ENCODE results near the gene CDON.

Gene CDON

DNA sequence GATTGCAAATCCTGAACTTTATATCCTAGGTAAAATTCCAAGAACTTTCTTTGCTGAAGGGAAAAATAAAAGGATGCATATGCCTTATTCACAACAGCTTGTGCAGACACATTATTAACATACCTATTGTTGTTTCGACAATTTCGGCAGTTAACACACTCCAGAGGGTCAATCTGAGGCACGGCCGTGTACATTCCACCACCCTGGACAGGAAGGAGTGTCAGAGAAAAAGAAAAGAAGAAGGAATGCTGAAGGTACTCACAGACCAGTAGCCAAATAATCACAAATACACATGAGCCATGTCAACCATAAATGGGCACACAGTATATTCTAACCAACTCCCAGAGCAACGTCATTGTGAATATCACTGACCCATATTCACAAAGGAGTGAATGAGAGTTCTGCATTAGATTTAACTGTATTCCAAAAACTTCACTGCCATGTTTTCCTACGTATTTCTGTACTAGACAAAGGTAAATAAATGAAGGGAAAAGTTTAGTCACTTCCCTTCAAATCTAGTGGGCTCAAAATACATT lies 84.4 kb downstream of the CDON start:
- no peak overlapping the region for H3K4me3 ChIP-seq (replicated peaks; ENCODE audit: insufficient read depth, low read length)
- H3K27me3 ChIP-seq (ENCODE audit: insufficient read depth, poor library complexity, severe bottlenecking) = peaks cover 3% of the 10 kb centered on the region
- H3K27ac ChIP-seq (replicated peaks) = no peak overlapping the region
- no peak for TF ChIP-seq GABPA (IDR thresholded peaks at IDR 0.05; ENCODE audit: low read depth)
- no peak for TF ChIP-seq SPI1 (IDR thresholded peaks at IDR 0.05; ENCODE audit: borderline replicate concordance, low read depth)
- no peak for TF ChIP-seq POLR2AphosphoS5 (IDR thresholded peaks at IDR 0.05; ENCODE audit: low read depth)
- TF ChIP-seq, protein P1, sequence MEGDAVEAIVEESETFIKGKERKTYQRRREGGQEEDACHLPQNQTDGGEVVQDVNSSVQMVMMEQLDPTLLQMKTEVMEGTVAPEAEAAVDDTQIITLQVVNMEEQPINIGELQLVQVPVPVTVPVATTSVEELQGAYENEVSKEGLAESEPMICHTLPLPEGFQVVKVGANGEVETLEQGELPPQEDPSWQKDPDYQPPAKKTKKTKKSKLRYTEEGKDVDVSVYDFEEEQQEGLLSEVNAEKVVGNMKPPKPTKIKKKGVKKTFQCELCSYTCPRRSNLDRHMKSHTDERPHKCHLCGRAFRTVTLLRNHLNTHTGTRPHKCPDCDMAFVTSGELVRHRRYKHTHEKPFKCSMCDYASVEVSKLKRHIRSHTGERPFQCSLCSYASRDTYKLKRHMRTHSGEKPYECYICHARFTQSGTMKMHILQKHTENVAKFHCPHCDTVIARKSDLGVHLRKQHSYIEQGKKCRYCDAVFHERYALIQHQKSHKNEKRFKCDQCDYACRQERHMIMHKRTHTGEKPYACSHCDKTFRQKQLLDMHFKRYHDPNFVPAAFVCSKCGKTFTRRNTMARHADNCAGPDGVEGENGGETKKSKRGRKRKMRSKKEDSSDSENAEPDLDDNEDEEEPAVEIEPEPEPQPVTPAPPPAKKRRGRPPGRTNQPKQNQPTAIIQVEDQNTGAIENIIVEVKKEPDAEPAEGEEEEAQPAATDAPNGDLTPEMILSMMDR (IDR thresholded peaks at IDR 0.05; ENCODE audit: insufficient read depth, low read length) = no peak
- TF ChIP-seq, protein P2, sequence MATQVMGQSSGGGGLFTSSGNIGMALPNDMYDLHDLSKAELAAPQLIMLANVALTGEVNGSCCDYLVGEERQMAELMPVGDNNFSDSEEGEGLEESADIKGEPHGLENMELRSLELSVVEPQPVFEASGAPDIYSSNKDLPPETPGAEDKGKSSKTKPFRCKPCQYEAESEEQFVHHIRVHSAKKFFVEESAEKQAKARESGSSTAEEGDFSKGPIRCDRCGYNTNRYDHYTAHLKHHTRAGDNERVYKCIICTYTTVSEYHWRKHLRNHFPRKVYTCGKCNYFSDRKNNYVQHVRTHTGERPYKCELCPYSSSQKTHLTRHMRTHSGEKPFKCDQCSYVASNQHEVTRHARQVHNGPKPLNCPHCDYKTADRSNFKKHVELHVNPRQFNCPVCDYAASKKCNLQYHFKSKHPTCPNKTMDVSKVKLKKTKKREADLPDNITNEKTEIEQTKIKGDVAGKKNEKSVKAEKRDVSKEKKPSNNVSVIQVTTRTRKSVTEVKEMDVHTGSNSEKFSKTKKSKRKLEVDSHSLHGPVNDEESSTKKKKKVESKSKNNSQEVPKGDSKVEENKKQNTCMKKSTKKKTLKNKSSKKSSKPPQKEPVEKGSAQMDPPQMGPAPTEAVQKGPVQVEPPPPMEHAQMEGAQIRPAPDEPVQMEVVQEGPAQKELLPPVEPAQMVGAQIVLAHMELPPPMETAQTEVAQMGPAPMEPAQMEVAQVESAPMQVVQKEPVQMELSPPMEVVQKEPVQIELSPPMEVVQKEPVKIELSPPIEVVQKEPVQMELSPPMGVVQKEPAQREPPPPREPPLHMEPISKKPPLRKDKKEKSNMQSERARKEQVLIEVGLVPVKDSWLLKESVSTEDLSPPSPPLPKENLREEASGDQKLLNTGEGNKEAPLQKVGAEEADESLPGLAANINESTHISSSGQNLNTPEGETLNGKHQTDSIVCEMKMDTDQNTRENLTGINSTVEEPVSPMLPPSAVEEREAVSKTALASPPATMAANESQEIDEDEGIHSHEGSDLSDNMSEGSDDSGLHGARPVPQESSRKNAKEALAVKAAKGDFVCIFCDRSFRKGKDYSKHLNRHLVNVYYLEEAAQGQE (IDR thresholded peaks at IDR 0.05; ENCODE audit: insufficient replicate concordance, low read depth) = no peak
- no peak for DNase-seq (ENCODE audit: low read depth in 1 of 2, low spot score in 1 of 2)

DNA sequence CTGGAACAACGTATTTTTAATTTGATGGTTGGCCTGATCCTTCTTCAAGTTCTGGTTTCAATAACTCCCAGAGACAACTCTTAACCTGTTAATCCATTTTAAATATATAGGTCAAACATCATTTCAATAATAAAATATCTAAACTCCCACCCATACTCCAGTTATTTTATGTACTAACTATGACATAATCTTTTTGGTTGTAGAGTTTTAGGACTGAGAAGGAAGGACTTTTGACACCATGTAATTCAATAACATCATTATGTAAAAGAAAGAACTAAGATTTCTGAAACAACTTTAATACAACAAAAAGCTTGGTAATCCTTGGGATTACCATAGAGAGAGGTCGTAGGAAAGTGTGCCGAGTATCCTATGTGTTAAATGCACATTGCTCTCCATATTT lies 85.3 kb downstream of the CDON start:
- peaks cover 3% of the 10 kb centered on the region for H3K27me3 ChIP-seq (ENCODE audit: insufficient read depth, poor library complexity, severe bottlenecking)
- H3K4me3 ChIP-seq (replicated peaks; ENCODE audit: insufficient read depth, low read length) = no peak overlapping the region
- H3K27ac ChIP-seq (replicated peaks) = no peak overlapping the region
- no peak for DNase-seq (ENCODE audit: low read depth in 1 of 2, low spot score in 1 of 2)
- TF ChIP-seq SPI1 (IDR thresholded peaks at IDR 0.05; ENCODE audit: borderline replicate concordance, low read depth) (no peak), GABPA (IDR thresholded peaks at IDR 0.05; ENCODE audit: low read depth) (no peak), POLR2AphosphoS5 (IDR thresholded peaks at IDR 0.05; ENCODE audit: low read depth) (no peak)
- TF ChIP-seq, protein P2 (IDR thresholded peaks at IDR 0.05; ENCODE audit: insufficient replicate concordance, low read depth) = no peak
- TF ChIP-seq, protein P1 (IDR thresholded peaks at IDR 0.05; ENCODE audit: insufficient read depth, low read length) = no peak

DNA sequence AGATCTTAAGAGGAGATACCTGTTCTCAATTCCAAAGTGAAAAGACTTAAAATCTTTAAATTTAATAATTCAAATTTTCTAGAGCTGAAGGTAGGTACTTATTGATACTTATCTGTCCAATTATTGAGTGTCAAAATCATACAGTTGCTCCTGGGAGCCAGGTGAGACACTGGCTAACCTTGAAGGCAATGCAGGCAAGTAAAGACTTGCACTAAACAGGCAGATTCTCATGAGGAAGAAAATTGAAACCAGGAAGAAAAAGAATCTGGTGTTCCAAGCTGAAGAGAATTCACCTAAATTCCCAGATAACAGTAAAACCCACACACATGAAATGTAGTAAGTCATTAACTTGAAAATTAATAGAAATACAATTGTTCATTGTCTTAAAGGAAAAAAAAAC lies 86.5 kb downstream of the CDON start:
- H3K27ac ChIP-seq (replicated peaks) = no peak overlapping the region
- H3K27me3 ChIP-seq (ENCODE audit: insufficient read depth, poor library complexity, severe bottlenecking) = peaks cover 3% of the 10 kb centered on the region
- no peak for TF ChIP-seq GABPA (IDR thresholded peaks at IDR 0.05; ENCODE audit: low read depth)
- TF ChIP-seq, protein P1 (IDR thresholded peaks at IDR 0.05; ENCODE audit: insufficient read depth, low read length) = no peak
- TF ChIP-seq SPI1 (IDR thresholded peaks at IDR 0.05; ENCODE audit: borderline replicate concordance, low read depth) = no peak
- TF ChIP-seq, protein P2 (IDR thresholded peaks at IDR 0.05; ENCODE audit: insufficient replicate concordance, low read depth) = no peak
- TF ChIP-seq POLR2AphosphoS5 (IDR thresholded peaks at IDR 0.05; ENCODE audit: low read depth) = no peak
- DNase-seq (ENCODE audit: low read depth in 1 of 2, low spot score in 1 of 2) = no peak
- no peak overlapping the region for H3K4me3 ChIP-seq (replicated peaks; ENCODE audit: insufficient read depth, low read length)

Measured in HL-60 (cell line).